ENCODE results near the gene RFX3. TPM values are rescaled to one million over a fixed set of nuclear protein-coding genes. Genes with fewer than 3 reads are reported as not detected.

Gene RFX3
- total RNA-seq, 1 experiment from 2014 or later = 4.5 TPM

- DNase-seq (no peak), ATAC-seq (no peak)
- Histone ChIP-seq H3K36me3 (ENCODE audit: low read depth, low read length) (no peaks in the 10 kb centered on the region), H3K9me2 (replicated peaks; ENCODE audit: low read length) (no peaks in the 10 kb centered on the region), H3K4me3 (ENCODE audit: low read length) (no peak overlapping the region), H3K79me2 (ENCODE audit: low read length) (no peaks in the 10 kb centered on the region), H3K27ac (ENCODE audit: low read length) (no peak overlapping the region), H3K4me2 (ENCODE audit: low read length) (no peak overlapping the region), H3K9me3 (ENCODE audit: low read length) (no peaks in the 10 kb centered on the region), H4K20me1 (ENCODE audit: low read length) (no peaks in the 10 kb centered on the region), H3K4me1 (ENCODE audit: insufficient read depth, low read length) (no peaks in the 10 kb centered on the region), H3F3A (ENCODE audit: low read length, unreplicated experiment) (no peaks in the 10 kb centered on the region), H3K27me3 (ENCODE audit: low read length) (peaks cover 74% of the 10 kb centered on the region), H3K9ac (ENCODE audit: low read length) (no peak overlapping the region), H2AFZ (ENCODE audit: low read length) (no peak overlapping the region)
- intact Hi-C loops (cut with micrococcal nuclease) = loop anchor here (5.0 kb wide), 2 partner anchors 307 to 322 kb away; no protein-coding TSS in a partner anchor
- CTCF ChIA-PET = no interaction called here
- BruUV-seq (replicated peaks) = no TSS peak
- POLR2A ChIA-PET (ENCODE audit: unreplicated experiment) = no interaction called here
- TF ChIP-seq EZH2phosphoT487 (IDR thresholded peaks at IDR 0.05; ENCODE audit: borderline replicate concordance, low read length) (no peak), CTCF (conservative IDR thresholded peaks at IDR 0.05; ENCODE audit: low read depth, low read length) (no peak), EZH2 (IDR thresholded peaks at IDR 0.05; ENCODE audit: low read length, unreplicated experiment) (no peak)
These were observed 346.1 kb downstream of the RFX3 start for GRCh38 chr9:3179711-3180110.

DNA sequence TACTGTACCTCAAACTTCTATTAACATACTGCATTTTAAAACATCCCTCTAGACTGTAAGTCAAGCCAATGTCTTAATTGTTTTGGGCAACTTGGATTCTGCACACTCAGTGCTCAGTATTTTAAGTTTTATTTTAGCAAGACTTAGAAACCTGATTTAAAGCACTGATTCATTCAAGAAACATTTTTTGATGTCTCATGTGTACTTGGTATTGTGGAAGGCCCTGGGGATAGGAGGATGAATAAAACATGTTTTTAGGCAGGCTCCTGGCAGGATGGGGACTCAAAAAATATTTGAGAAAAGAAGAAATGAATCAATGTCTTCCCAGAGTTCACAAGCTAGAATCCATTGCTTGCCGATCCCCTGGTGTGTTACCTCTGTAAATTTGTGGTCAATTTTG, 347.9 kb downstream of the RFX3 start:
- no peaks in the 10 kb centered on the region for H3K79me2 ChIP-seq (ENCODE audit: low read length)
- no peaks in the 10 kb centered on the region for H3K36me3 ChIP-seq (ENCODE audit: low read depth, low read length)
- ATAC-seq = no peak
- no TSS peak for BruUV-seq (replicated peaks)
- no peaks in the 10 kb centered on the region for H3F3A ChIP-seq (ENCODE audit: low read length, unreplicated experiment)
- no peak for TF ChIP-seq EZH2 (IDR thresholded peaks at IDR 0.05; ENCODE audit: low read length, unreplicated experiment)
- TF ChIP-seq EZH2phosphoT487 (IDR thresholded peaks at IDR 0.05; ENCODE audit: borderline replicate concordance, low read length) = no peak
- TF ChIP-seq CTCF (conservative IDR thresholded peaks at IDR 0.05; ENCODE audit: low read depth, low read length) = no peak
- POLR2A ChIA-PET (ENCODE audit: unreplicated experiment) = no interaction called here
- H3K9me3 ChIP-seq (ENCODE audit: low read length) = no peaks in the 10 kb centered on the region
- intact Hi-C loops (cut with micrococcal nuclease) = no loop called here
- H2AFZ ChIP-seq (ENCODE audit: low read length) = no peak overlapping the region
- H3K4me1 ChIP-seq (ENCODE audit: insufficient read depth, low read length) = no peaks in the 10 kb centered on the region
- no peaks in the 10 kb centered on the region for H3K9me2 ChIP-seq (replicated peaks; ENCODE audit: low read length)
- CTCF ChIA-PET = no interaction called here
- H4K20me1 ChIP-seq (ENCODE audit: low read length) = no peaks in the 10 kb centered on the region
- no peak overlapping the region for H3K27ac ChIP-seq (ENCODE audit: low read length)
- DNase-seq = no peak
- H3K4me3 ChIP-seq (ENCODE audit: low read length) = no peak overlapping the region
- H3K27me3 ChIP-seq (ENCODE audit: low read length) = peaks cover 77% of the 10 kb centered on the region
- H3K9ac ChIP-seq (ENCODE audit: low read length) = no peak overlapping the region
- H3K4me2 ChIP-seq (ENCODE audit: low read length) = no peak overlapping the region

DNA sequence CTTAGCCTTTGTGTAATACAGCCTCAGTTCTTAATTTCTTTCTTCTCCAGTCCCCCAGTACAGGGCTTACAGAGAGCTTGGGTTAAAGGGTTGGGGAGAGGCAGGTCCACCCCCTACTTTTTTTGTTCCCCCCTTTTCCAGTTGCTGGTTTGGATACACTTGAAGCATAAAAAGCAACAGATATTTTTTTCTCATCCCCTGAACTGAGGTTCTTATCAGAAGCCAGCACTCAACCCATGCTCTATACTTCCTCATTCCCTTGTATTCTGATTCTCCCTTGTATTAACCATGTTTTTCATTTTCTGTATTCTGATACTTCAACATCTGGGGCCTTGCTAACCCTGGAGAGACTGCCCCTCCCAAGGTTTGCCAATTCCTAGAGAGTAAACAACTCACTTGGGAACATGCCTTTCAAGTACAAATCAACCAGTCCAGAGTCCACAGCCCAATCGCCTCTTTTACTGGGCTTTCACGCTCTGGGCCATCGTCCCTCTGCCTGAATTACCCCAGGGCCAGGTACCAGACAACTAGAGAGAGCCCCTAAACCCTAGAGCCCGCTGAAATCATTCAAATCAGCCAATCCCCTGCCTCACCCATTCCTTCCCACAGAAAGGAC, 348.5 kb downstream of the RFX3 start:
- H3K79me2 ChIP-seq (ENCODE audit: low read length) = no peaks in the 10 kb centered on the region
- H3F3A ChIP-seq (ENCODE audit: low read length, unreplicated experiment) = no peaks in the 10 kb centered on the region
- ChIA-PET CTCF (no interaction called here), POLR2A (ENCODE audit: unreplicated experiment) (no interaction called here)
- no peak overlapping the region for H3K9ac ChIP-seq (ENCODE audit: low read length)
- DNase-seq = no peak
- no peak overlapping the region for H3K4me3 ChIP-seq (ENCODE audit: low read length)
- no peak overlapping the region for H3K4me2 ChIP-seq (ENCODE audit: low read length)
- TF ChIP-seq EZH2 (IDR thresholded peaks at IDR 0.05; ENCODE audit: low read length, unreplicated experiment) = no peak
- H3K9me2 ChIP-seq (replicated peaks; ENCODE audit: low read length) = no peaks in the 10 kb centered on the region
- no peaks in the 10 kb centered on the region for H3K36me3 ChIP-seq (ENCODE audit: low read depth, low read length)
- BruUV-seq (replicated peaks) = no TSS peak
- no peak overlapping the region for H3K27ac ChIP-seq (ENCODE audit: low read length)
- no peak for ATAC-seq
- no peaks in the 10 kb centered on the region for H3K4me1 ChIP-seq (ENCODE audit: insufficient read depth, low read length)
- intact Hi-C loops (cut with micrococcal nuclease) = no loop called here
- H2AFZ ChIP-seq (ENCODE audit: low read length) = no peak overlapping the region
- no peaks in the 10 kb centered on the region for H3K9me3 ChIP-seq (ENCODE audit: low read length)
- no peaks in the 10 kb centered on the region for H4K20me1 ChIP-seq (ENCODE audit: low read length)
- H3K27me3 ChIP-seq (ENCODE audit: low read length) = peaks cover 72% of the 10 kb centered on the region
